GM13977 (cell line): ENCODE results near the gene YEATS4.

ENCODE experiments used
- DNase-seq: peaks from one replicate; pipeline ENCODE4 v3.0.0; 2012; ENCODE audit warnings: low spot score
- CTCF ChIP-seq: IDR thresholded peaks from 2 replicates; pipeline ENCODE4 v1.5.1; 2012; ENCODE audit warnings: mild to moderate bottlenecking, control low read depth; ENCODE audit not compliant: insufficient read depth; ENCODE audit errors: extremely low read depth, missing control alignments
- in situ Hi-C: fragments of 300-500 bp; cut with MboI; formaldehyde crosslinking; loops from one replicate; pipeline ENCODE4 v1.12.0; 2022; ENCODE audit warnings: low sequenced_read_pairs, low pct_unique_long_range_greater_than_20kb, mixed read lengths, inconsistent platforms; ENCODE audit not compliant: unreplicated experiment

The YEATS4 gene

GRCh38 chr12:69328426-69328825, 31.1 kb upstream of the YEATS4 start:
- no peak for TF ChIP-seq CTCF
- in situ Hi-C loops: no loop called here
- DNase-seq: no peak

GRCh38 chr12:69329669-69330428, 29.7 kb upstream of the YEATS4 start:
- in situ Hi-C loops: no loop called here
- no peak for TF ChIP-seq CTCF
- DNase-seq: no peak

GRCh38 chr12:69330475-69331473, 28.8 kb upstream of the YEATS4 start:
- in situ Hi-C loops: no loop called here
- no peak for TF ChIP-seq CTCF
- DNase-seq: peak; percentile 26

GRCh38 chr12:69331519-69331908, 28.0 kb upstream of the YEATS4 start:
- in situ Hi-C loops: no loop called here
- TF ChIP-seq CTCF: no peak
- no peak for DNase-seq

- in situ Hi-C loops: no loop called here
- no peak for TF ChIP-seq CTCF
- DNase-seq: no peak
These were observed 27.4 kb upstream of the YEATS4 start for GRCh38 chr12:69331909-69332684.

GRCh38 chr12:69332815-69333358, 26.7 kb upstream of the YEATS4 start:
- no peak for DNase-seq
- in situ Hi-C loops: no loop called here
- TF ChIP-seq CTCF: no peak
